NCI-H1930 (cell line): ENCODE data around the gene METTL23.
"Not testable (repeated sequence)": the region's sequence is repeated elsewhere in the genome, so short reads cannot be mapped to it uniquely, and the experiment has no call there.

Experiments used
- DNase-seq, 2 experiments: peaks; one replicate each; lab custom pipeline; 2025; lab: John Stamatoyannopoulos, UW

Gene METTL23

GRCh38 chr17:76713765-76714164, 12.9 kb upstream of the METTL23 start:
- no peak for DNase-seq

GRCh38 chr17:76714336-76714735, 12.3 kb upstream of the METTL23 start:
- no peak for DNase-seq

- DNase-seq = peak in 1 of 2 experiments; percentile 47
Measured at GRCh38 chr17:76714822-76715495, 11.7 kb upstream of the METTL23 start.

- no peak for DNase-seq
Measured at GRCh38 chr17:76715496-76715830, 11.2 kb upstream of the METTL23 start.

GRCh38 chr17:76716146-76716838, 10.3 kb upstream of the METTL23 start:
- DNase-seq = no peak

- no peak for DNase-seq
Measured at GRCh38 chr17:76716839-76717215, 9.8 kb upstream of the METTL23 start.

- no peak for DNase-seq
Measured at GRCh38 chr17:76718516-76718915, 8.1 kb upstream of the METTL23 start.

- DNase-seq = no peak
Measured at GRCh38 chr17:76720211-76720610, 6.4 kb upstream of the METTL23 start.

GRCh38 chr17:76720941-76721340, 5.7 kb upstream of the METTL23 start:
- DNase-seq = no peak

GRCh38 chr17:76721463-76721862, 5.2 kb upstream of the METTL23 start:
- DNase-seq = no peak

- no peak for DNase-seq
Measured at GRCh38 chr17:76722279-76722678, 4.4 kb upstream of the METTL23 start.

GRCh38 chr17:76722977-76723376, 3.7 kb upstream of the METTL23 start:
- not testable (repeated sequence) for DNase-seq

GRCh38 chr17:76723812-76724211, 2.8 kb upstream of the METTL23 start:
- DNase-seq = no peak

- DNase-seq = no peak
Measured at GRCh38 chr17:76725580-76726230, 934 bp upstream of the METTL23 start.

GRCh38 chr17:76726231-76726775, 336 bp upstream of the METTL23 start, which contains the start of gene JMJD6:
Gene JMJD6, minus strand, starts transcription at chr17:76726606. Its CDS starts 131 bp downstream, at chr17:76726475.
- DNase-seq = peak; percentile 97

- DNase-seq = no peak
Measured at GRCh38 chr17:76727745-76728456, 1.3 kb downstream of the METTL23 start.

GRCh38 chr17:76731800-76732733, 5.4 kb downstream of the METTL23 start:
- not testable (repeated sequence) for DNase-seq

- no peak for DNase-seq
Measured at GRCh38 chr17:76732734-76733617, 6.3 kb downstream of the METTL23 start.

GRCh38 chr17:76733618-76733957, 6.9 kb downstream of the METTL23 start:
- DNase-seq = no peak
